Heart right ventricle (tissue), 16 donors: ENCODE data around the gene FBLN2. TPM values are rescaled to one million over a fixed set of nuclear protein-coding genes. Genes with fewer than 3 reads are reported as not detected.

Source experiments
- ATAC-seq, 8 donors: fragments of 200-7000 bp; cut with Tn5 transposase; one replicate each; pipeline ENCODE4 v1.9.1; 2020; ENCODE audit warnings: mild to moderate bottlenecking in 8 of 8, moderate library complexity in 8 of 8, moderate number of reproducible peaks in 1 of 8
- DNase-seq, 2 donors: peaks; one replicate each; pipeline ENCODE4 v3.0.0-alpha.2; 2020
- H3K27ac ChIP-seq, 10 donors: fragments of 200-600 bp; sonication (generic) in 2 of 10; one replicate each; pipeline versions ENCODE4 v1.5.0 to v1.8.0; 2020 to 2022; ENCODE audit warnings: mild to moderate bottlenecking in 3 of 10
- H3K27me3 ChIP-seq, 7 donors: fragments of 200-600 bp; one replicate each; pipeline ENCODE4 v1.8.0; 2021 to 2022; ENCODE audit warnings: mild to moderate bottlenecking in 2 of 7
- H3K36me3 ChIP-seq, 9 donors: fragments of 200-600 bp; sonication (generic) in 1 of 9; one replicate each; pipeline versions ENCODE4 v1.5.0 to v1.8.0; 2020 to 2022; ENCODE audit warnings: mild to moderate bottlenecking in 2 of 9
- H3K4me1 ChIP-seq, 9 donors: fragments of 200-600 bp; sonication (generic) in 1 of 9; one replicate each; pipeline versions ENCODE4 v1.5.0 to v1.8.0; 2020 to 2022; ENCODE audit warnings: mild to moderate bottlenecking in 4 of 9
- H3K4me3 ChIP-seq, 10 donors: fragments of 200-600 bp; sonication (generic) in 2 of 10; one replicate each; pipeline versions ENCODE4 v1.5.0 to v1.8.0; 2020 to 2022; ENCODE audit warnings: mild to moderate bottlenecking in 7 of 10, moderate library complexity in 2 of 10
- H3K9me3 ChIP-seq, 11 donors: fragments of 200-600 bp in 10 of 11; sonication (generic) in 2 of 11; one replicate each; pipeline versions ENCODE4 v1.5.0 to v1.8.0; 2013 to 2022; ENCODE audit warnings: mild to moderate bottlenecking in 2 of 11, control low read depth in 1 of 11, moderate library complexity in 1 of 11
- CTCF ChIP-seq, 9 donors: fragments of 200-600 bp; sonication (generic) in 2 of 9; IDR thresholded peaks; one replicate each; pipeline versions ENCODE4 v1.5.0 to v1.8.0; 2021 to 2022; ENCODE audit warnings: antibody characterized with exemption in 9 of 9, mild to moderate bottlenecking in 5 of 9, moderate library complexity in 1 of 9
- WGBS, 2 donors: extraction: QIAGEN DNeasy Blood & Tissue Kit; methylation state at CpG; one replicate each; pipeline ENCODE4 v1.1.7; 2013; ENCODE audit warnings: inconsistent platforms in 1 of 2; 5-methylcytosine and 5-hydroxymethylcytosine counted together
- intact Hi-C, 10 donors: fragments of 100-400 bp; cut with DNase I; formaldehyde crosslinking; loops; one replicate each; pipeline versions ENCODE4 v1.11.1 to v1.14.2; 2022
- polyA plus RNA-seq, 2 donors: library from polyadenylated mRNA; stranded (reverse); fragments of 200-250 nt; gene quantifications; one replicate each; pipeline ENCODE4 v1.2.3, GENCODE V29; 2013
- total RNA-seq, 10 donors: library from RNA; stranded (reverse); fragmentation: NEBNext Ultra II Directional in 3 of 10; extraction: Animal tissue kit (Norgen Biotek cat#: 25700) in 3 of 10; gene quantifications; one replicate each; pipeline versions ENCODE4 v1.2.1 to v1.2.4, GENCODE V29; 2021 to 2023
- donor health status: Arrhythmogenic right ventricular cardiomyopathy.
- donor health status: ischemic (EF 13 %, LVEDD 7.1; RV severe dilation, severe dysfunction).
- donor health status: healthy with polysubstance abuse.
- donor health status: DM: no; HTN: yes; CAD: no.
- donor health status: DM: no; HTN: no; CAD: no.
- donor health status: ischemic (EF 25% LVEDD 6.9; RV normal size, moderate dysfunction).
- donor health status: ischemic (EF 25% LVEDD 5.7; RV mildly dilated, moderate dysfunction).
- donor health status: healthy.
- donor health status: DM: yes; HTN: yes; CAD: no.
- donor health status: Ischemic cardiomyopathy.
- donor health status: ischemic (EF 35%, LVEDD 5.7; RV mildly dilated, moderate dysfunction).
- donor health status: nonischemic (EF 11% LVEDD 7.7; RV severe dilation, severe dysfunction).
- donor health status: DM: yes; HTN: yes; CAD: no.
- donor health status: PGD.
- donor health status: ischemic (EF 29% LVEDD 5.4; RV normal size, mild dysfunction).
- donor health status: nonischemic (EF 23%, LVEDD 6.1; RV moderate dilation, normal function).

The FBLN2 gene
- total and polyA plus RNA-seq, 12 donors, result 20.7 to 78.9 (median 47.0) TPM

- ATAC-seq (peak in 1 of 8 donors; percentile 24), DNase-seq (no peak)
- peaks cover 0 to 3% (median 0%) of the 10 kb centered on the region in 7 donors for H3K27me3 ChIP-seq
- no peaks in the 10 kb centered on the region for H3K36me3 ChIP-seq
- H3K4me3 ChIP-seq, result no peak overlapping the region
- no peaks in the 10 kb centered on the region for H3K9me3 ChIP-seq
- H3K4me1 ChIP-seq, result peaks cover 9 to 39% (median 26%) of the 10 kb centered on the region in 9 donors
- intact Hi-C loops, result no loop called here
- no peak for TF ChIP-seq CTCF (IDR thresholded peaks at IDR 0.05)
- 72 to 77% methylated on average over 4 of the region's 4 CpGs for WGBS, 2 donors
- H3K27ac ChIP-seq, result no peak overlapping the region
Observed at GRCh38 chr3:13579063-13579462, 30.1 kb downstream of the FBLN2 start.

DNA sequence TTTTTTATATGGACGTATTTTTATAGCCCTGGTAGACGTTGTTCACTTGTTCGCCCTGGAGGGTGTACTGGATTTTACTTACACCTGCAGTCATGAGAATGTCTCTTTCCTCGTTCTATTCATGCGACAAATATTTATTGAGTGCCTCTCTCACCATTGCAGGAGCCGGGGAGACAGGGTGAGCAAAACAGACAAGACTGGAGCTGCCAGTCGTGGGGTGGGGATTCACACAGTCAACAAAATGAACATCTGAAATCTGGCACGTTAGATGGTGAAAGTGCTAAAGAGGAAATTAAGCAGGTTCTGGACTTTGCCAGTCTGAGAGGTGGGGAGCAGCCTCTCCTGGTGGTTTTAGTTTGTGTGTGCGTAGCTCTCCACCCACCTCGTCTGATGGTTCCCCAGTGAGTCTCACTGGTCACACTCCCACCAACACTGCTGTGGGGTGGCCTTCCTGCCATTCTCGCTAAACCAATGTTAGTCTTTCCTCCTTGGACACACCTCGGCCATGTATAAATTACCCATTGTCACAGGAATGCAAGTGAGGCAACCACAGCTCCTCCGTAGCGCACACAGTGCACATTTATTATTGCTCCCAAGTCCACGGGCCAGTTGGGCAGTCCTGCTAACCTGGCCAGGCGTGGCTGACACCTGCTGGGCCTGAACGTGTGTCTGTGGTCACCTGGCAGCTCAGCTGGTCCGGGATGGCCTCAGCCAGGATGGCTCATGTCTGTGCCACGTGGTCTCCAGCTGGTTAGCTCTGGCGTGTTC lies 31.5 kb downstream of the FBLN2 start:
- ATAC-seq, result no peak
- Histone ChIP-seq H3K27ac (no peak overlapping the region), H3K9me3 (no peaks in the 10 kb centered on the region), H3K4me1 (peaks cover 3 to 25% (median 12%) of the 10 kb centered on the region in 9 donors), H3K4me3 (no peak overlapping the region), H3K27me3 (peaks cover 0 to 3% (median 0%) of the 10 kb centered on the region in 7 donors), H3K36me3 (no peaks in the 10 kb centered on the region)
- DNase-seq, result no peak
- WGBS, 2 donors, result 81 to 82% methylated on average over 20 of the region's 20 CpGs
- no peak for TF ChIP-seq CTCF (IDR thresholded peaks at IDR 0.05)
- intact Hi-C loops, result no loop called here

DNA sequence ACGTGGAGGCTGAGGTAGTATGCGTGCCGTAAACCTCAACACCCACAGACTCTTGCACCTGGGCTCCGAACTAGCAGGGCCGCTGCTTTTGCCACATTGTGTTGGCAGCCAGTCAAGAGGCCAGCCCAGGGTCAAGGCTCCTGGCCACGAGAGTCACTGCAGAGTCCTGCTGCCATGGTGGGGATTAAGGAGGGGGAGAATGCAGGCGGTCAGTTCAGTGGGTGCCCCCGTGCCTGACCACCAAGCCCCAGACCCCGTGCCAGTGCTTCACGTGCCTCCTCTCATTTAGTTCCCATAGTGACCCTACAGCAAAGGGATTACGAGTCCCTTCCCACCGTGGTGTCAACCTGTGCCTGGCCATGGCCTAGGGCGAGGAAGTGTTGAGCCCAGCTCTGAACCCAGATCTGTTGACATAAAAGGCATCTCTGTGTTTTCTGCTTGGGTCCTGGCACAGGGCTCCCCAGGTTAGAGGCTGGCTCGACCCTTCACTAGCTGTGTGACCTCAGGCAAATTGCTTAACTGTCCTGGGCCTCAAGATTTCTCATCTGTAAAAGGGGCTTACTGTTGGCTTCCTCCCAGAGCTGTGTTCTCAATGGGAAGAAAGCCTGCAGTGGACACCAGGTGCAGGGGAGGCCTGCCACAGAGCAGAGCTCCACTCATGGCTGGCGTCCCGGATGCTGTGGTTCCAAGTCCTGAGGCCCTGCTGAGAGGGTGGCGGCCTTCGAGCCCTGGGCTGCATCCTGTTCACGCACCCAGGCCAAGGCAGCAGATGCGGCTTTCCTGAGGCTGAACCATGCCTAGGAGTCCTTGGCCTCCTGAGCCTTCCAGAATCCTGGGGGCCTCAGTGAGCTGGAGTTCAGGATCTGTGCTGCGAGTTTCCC lies 32.8 kb downstream of the FBLN2 start:
- ATAC-seq, result peak in 6 of 8 donors; percentile 20 to 57 (median 50)
- peaks cover 0 to 18% (median 6%) of the 10 kb centered on the region in 9 donors for H3K4me1 ChIP-seq
- no peak for TF ChIP-seq CTCF (IDR thresholded peaks at IDR 0.05)
- WGBS, 2 donors, result 75 to 79% methylated on average over 21 of the region's 21 CpGs
- H3K27me3 ChIP-seq, result peaks cover 0 to 3% (median 0%) of the 10 kb centered on the region in 7 donors
- no peak for DNase-seq
- no peaks in the 10 kb centered on the region for H3K36me3 ChIP-seq
- peak overlapping the region in 3 of 10 donors; percentile 14 to 44 (median 37) for H3K27ac ChIP-seq
- no peak overlapping the region for H3K4me3 ChIP-seq
- H3K9me3 ChIP-seq, result no peaks in the 10 kb centered on the region
- intact Hi-C loops, result no loop called here
